GM12865 (cell line): ENCODE data around the gene EPHA4.

ENCODE experiments used
- DNase-seq: peaks from one replicate; pipeline ENCODE4 v3.0.0; 2010; ENCODE audit warnings: low read depth
- H3K4me3 ChIP-seq: 2 replicates; pipeline ENCODE4 v1.5.1; 2011; ENCODE audit warnings: mild to moderate bottlenecking, low read depth, low read length, control low read depth
- CTCF ChIP-seq: IDR thresholded peaks from 2 replicates; pipeline ENCODE4 v1.5.1; 2011; ENCODE audit warnings: low read length, control low read depth, low read depth, inconsistent platforms; ENCODE audit not compliant: insufficient read depth; ENCODE audit errors: missing control alignments

The EPHA4 gene

GRCh38 chr2:221569425-221569845 lies 2.7 kb downstream of the EPHA4 start:
- no peak for DNase-seq
- TF ChIP-seq CTCF, result no peak
- no peak overlapping the region for H3K4me3 ChIP-seq

- DNase-seq, result no peak
- no peak for TF ChIP-seq CTCF
- no peak overlapping the region for H3K4me3 ChIP-seq
Observed at GRCh38 chr2:221568299-221568698, 3.8 kb downstream of the EPHA4 start.

GRCh38 chr2:221567809-221568208 lies 4.3 kb downstream of the EPHA4 start:
- no peak overlapping the region for H3K4me3 ChIP-seq
- no peak for DNase-seq
- TF ChIP-seq CTCF, result no peak

- DNase-seq, result no peak
- H3K4me3 ChIP-seq, result no peak overlapping the region
- TF ChIP-seq CTCF, result no peak
Observed at GRCh38 chr2:221567231-221567760, 4.8 kb downstream of the EPHA4 start.

- no peak for DNase-seq
- H3K4me3 ChIP-seq, result no peak overlapping the region
- TF ChIP-seq CTCF, result no peak
Observed at GRCh38 chr2:221563270-221563985, 8.7 kb downstream of the EPHA4 start.

GRCh38 chr2:221562226-221562625 lies 9.9 kb downstream of the EPHA4 start:
- TF ChIP-seq CTCF, result no peak
- DNase-seq, result no peak
- H3K4me3 ChIP-seq, result no peak overlapping the region

GRCh38 chr2:221561770-221562169 lies 10.3 kb downstream of the EPHA4 start:
- H3K4me3 ChIP-seq, result no peak overlapping the region
- DNase-seq, result no peak
- no peak for TF ChIP-seq CTCF
